H9 (cell line): ENCODE results near the gene TNPO1. TPM values are rescaled to one million over a fixed set of nuclear protein-coding genes. Genes with fewer than 3 reads are reported as not detected.

Source experiments
- DNase-seq: peaks from one replicate; pipeline ENCODE4 v3.0.0-alpha.2; 2017
- H2AFZ ChIP-seq: one replicate; pipeline ENCODE4 v1.6.1; 2013; ENCODE audit warnings: mild to moderate bottlenecking, low read length, control low read depth, moderate library complexity
- H2AK5ac ChIP-seq: 2 replicates; pipeline ENCODE4 v1.6.1; 2013; ENCODE audit warnings: low read length, control low read depth, mixed read lengths; ENCODE audit not compliant: insufficient read length
- H2BK120ac ChIP-seq: one replicate; pipeline ENCODE4 v1.6.1; 2013; ENCODE audit warnings: low read depth, mild to moderate bottlenecking, low read length, control low read depth, inconsistent platforms; ENCODE audit not compliant: poor library complexity, severe bottlenecking
- H2BK12ac ChIP-seq: 2 replicates; pipeline ENCODE4 v1.6.1; 2013; ENCODE audit warnings: low read length, control low read depth, mixed read lengths, low read depth; ENCODE audit not compliant: insufficient read length
- H2BK15ac ChIP-seq: 2 replicates; pipeline ENCODE4 v1.6.1; 2013; ENCODE audit warnings: low read depth, low read length, control low read depth
- H2BK20ac ChIP-seq: one replicate; pipeline ENCODE4 v1.6.1; 2013; ENCODE audit warnings: low read depth, mild to moderate bottlenecking, low read length, control low read depth, inconsistent platforms; ENCODE audit not compliant: poor library complexity, severe bottlenecking
- H2BK5ac ChIP-seq: 2 replicates; pipeline ENCODE4 v1.6.1; 2013; ENCODE audit warnings: low read length, control low read depth, mixed read lengths; ENCODE audit not compliant: insufficient read length
- H3K14ac ChIP-seq: 2 replicates; pipeline ENCODE4 v1.6.1; 2013; ENCODE audit warnings: low read length, control low read depth; ENCODE audit not compliant: insufficient read depth
- H3K18ac ChIP-seq: 2 replicates; pipeline ENCODE4 v1.6.1; 2013; ENCODE audit warnings: low read depth, mild to moderate bottlenecking, mixed read lengths, low read length, control low read depth; ENCODE audit not compliant: insufficient read length
- H3K23ac ChIP-seq: 2 replicates; pipeline ENCODE4 v1.6.1; 2013; ENCODE audit warnings: low read length, control low read depth, mixed read lengths, low read depth; ENCODE audit not compliant: insufficient read length
- H3K23me2 ChIP-seq: 2 replicates; pipeline ENCODE4 v1.6.1; 2013; ENCODE audit warnings: low read depth, mild to moderate bottlenecking, mixed read lengths, low read length, control low read depth; ENCODE audit not compliant: insufficient read length, poor library complexity, severe bottlenecking
- H3K27ac ChIP-seq: 2 replicates; pipeline ENCODE4 v1.5.1; 2013; ENCODE audit warnings: low read length, control low read depth, mixed read lengths, low read depth; ENCODE audit not compliant: insufficient read length
- H3K27me3 ChIP-seq: 2 replicates; pipeline ENCODE4 v1.6.1; 2013; ENCODE audit warnings: low read length, control low read depth, inconsistent platforms; ENCODE audit not compliant: insufficient read depth
- H3K4ac ChIP-seq: 2 replicates; pipeline ENCODE4 v1.6.1; 2013; ENCODE audit warnings: low read depth, mild to moderate bottlenecking, control low read depth, inconsistent platforms, low read length, moderate library complexity
- H3K4me1 ChIP-seq: 2 replicates; pipeline ENCODE4 v1.6.1; 2013; ENCODE audit warnings: low read length, control low read depth, inconsistent platforms; ENCODE audit not compliant: insufficient read depth
- H3K4me2 ChIP-seq: 2 replicates; pipeline ENCODE4 v1.6.1; 2013; ENCODE audit warnings: low read length, control low read depth, mixed read lengths; ENCODE audit not compliant: insufficient read length, insufficient read depth
- H3K56ac ChIP-seq: 2 replicates; pipeline ENCODE4 v1.6.1; 2013; ENCODE audit warnings: low read depth, mild to moderate bottlenecking, mixed read lengths, low read length, control low read depth; ENCODE audit not compliant: insufficient read length
- H3K79me1 ChIP-seq: 2 replicates; pipeline ENCODE4 v1.6.1; 2013; ENCODE audit warnings: low read depth, mild to moderate bottlenecking, moderate library complexity, low read length, control low read depth, inconsistent platforms; ENCODE audit not compliant: insufficient read depth, poor library complexity, severe bottlenecking
- H3K79me2 ChIP-seq: 2 replicates; pipeline ENCODE4 v1.6.1; 2013; ENCODE audit warnings: low read length, control low read depth, inconsistent platforms; ENCODE audit not compliant: insufficient read depth
- H3K9ac ChIP-seq: 2 replicates; pipeline ENCODE4 v1.6.1; 2013; ENCODE audit warnings: low read length, control low read depth, mixed read lengths; ENCODE audit not compliant: insufficient read length; ENCODE audit errors: extremely low read depth
- H3K9me3 ChIP-seq: one replicate; pipeline ENCODE4 v1.6.1; 2013; ENCODE audit warnings: low read depth, low read length, inconsistent platforms; ENCODE audit not compliant: control insufficient read depth
- H3T11ph ChIP-seq: one replicate; pipeline ENCODE4 v1.6.1; 2013; ENCODE audit warnings: mild to moderate bottlenecking, low read length, control low read depth, inconsistent platforms
- H4K20me1 ChIP-seq: one replicate; pipeline ENCODE4 v1.6.1; 2013; ENCODE audit not compliant: control insufficient read depth, insufficient read length, insufficient read depth
- H4K5ac ChIP-seq: 2 replicates; pipeline ENCODE4 v1.6.1; 2013; ENCODE audit warnings: low read depth, mild to moderate bottlenecking, mixed read lengths, low read length, control low read depth; ENCODE audit not compliant: insufficient read length
- H4K8ac ChIP-seq: replicated peaks from 2 replicates; pipeline ENCODE4 v1.6.1; 2013; ENCODE audit warnings: low read length, control low read depth, mixed read lengths, low read depth; ENCODE audit not compliant: insufficient read length
- H4K91ac ChIP-seq: 2 replicates; pipeline ENCODE4 v1.6.1; 2013; ENCODE audit warnings: low read depth, mild to moderate bottlenecking, moderate library complexity, mixed read lengths, low read length, control low read depth; ENCODE audit not compliant: insufficient read length
- H3K27ac Mint-ChIP-seq, 3 experiments: 2 replicates in 2 of 3; 3 replicates in 1 of 3; pipeline ENCODE4 v1.8.0; 2020 to 2021; ENCODE audit warnings: mixed read lengths in 3 of 3, mild to moderate bottlenecking in 1 of 3, moderate library complexity in 1 of 3
- H3K27me3 Mint-ChIP-seq: 2 replicates; pipeline ENCODE4 v1.8.0; 2021; ENCODE audit warnings: low read depth, mild to moderate bottlenecking, moderate library complexity, mixed read lengths
- H3K36me3 Mint-ChIP-seq, 3 experiments: 2 replicates in 2 of 3; 3 replicates in 1 of 3; pipeline ENCODE4 v1.8.0; 2020 to 2021; ENCODE audit warnings: low read depth in 3 of 3, mixed read lengths in 3 of 3; ENCODE audit not compliant: insufficient read depth in 1 of 3
- H3K4me1 Mint-ChIP-seq, 2 experiments: 2 replicates each; pipeline ENCODE4 v1.8.0; 2020; ENCODE audit warnings: mixed read lengths in 2 of 2
- H3K4me3 Mint-ChIP-seq, 2 experiments: 2 replicates in 1 of 2; 3 replicates in 1 of 2; pipeline ENCODE4 v1.8.0; 2020 to 2021; ENCODE audit warnings: mild to moderate bottlenecking in 2 of 2, mixed read lengths in 2 of 2, moderate library complexity in 1 of 2
- H3K9me3 Mint-ChIP-seq, 2 experiments: 2 replicates in 1 of 2; 3 replicates in 1 of 2; pipeline ENCODE4 v1.8.0; 2020; ENCODE audit warnings: mild to moderate bottlenecking in 2 of 2, mixed read lengths in 2 of 2, moderate library complexity in 1 of 2
- WGBS: extraction: QIAGEN DNeasy Blood & Tissue Kit; methylation state at CpG from one replicate; pipeline ENCODE4 v1.1.7; 2013; ENCODE audit warnings: missing lambda C conversion rate, low lambda C conversion rate, mixed read lengths; ENCODE audit not compliant: insufficient read length; ENCODE audit errors: extremely low coverage; 5-methylcytosine and 5-hydroxymethylcytosine counted together
- total RNA-seq: library from RNA; stranded (reverse); gene quantifications from 2 replicates; pipeline ENCODE4 v1.2.1, GENCODE V29; 2021
- TF ChIP-seq, protein P1 (sequence below): fragments of 200-600 bp; sonication (generic); conservative IDR thresholded peaks from 3 replicates; pipeline ENCODE4 v1.8.0; 2021; ENCODE audit warnings: antibody characterized with exemption, mild to moderate bottlenecking

Gene TNPO1
- total RNA-seq, 1 experiment from 2014 or later = 164 TPM

DNA sequence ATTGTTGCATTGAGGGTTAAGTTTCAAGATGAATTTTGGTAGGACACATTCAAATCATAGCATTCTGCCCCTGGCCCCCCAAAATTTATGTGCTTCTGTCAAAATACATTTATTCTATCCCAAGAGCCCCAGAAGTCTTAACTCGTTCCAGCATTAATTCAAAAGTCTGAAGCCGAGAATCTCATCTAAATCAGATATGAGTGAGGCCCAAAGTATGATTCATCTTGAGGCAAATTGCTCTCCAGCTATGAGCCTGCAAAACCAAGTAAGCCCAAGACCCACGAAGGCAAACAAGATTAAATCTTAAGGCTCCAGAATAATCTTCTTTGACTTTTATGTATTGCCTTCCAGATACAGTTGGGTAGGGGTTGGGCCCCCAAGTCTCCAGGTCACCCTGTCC, 19.2 kb downstream of the TNPO1 start:
- no peak overlapping the region for H3K27ac Mint-ChIP-seq
- Histone ChIP-seq H3T11ph (no peak overlapping the region), H3K27me3 (no peaks in the 10 kb centered on the region), H3K56ac (no peak overlapping the region), H3K79me1 (no peaks in the 10 kb centered on the region), H3K79me2 (peaks cover 2% of the 10 kb centered on the region; the same call in 1 of the 2 replicates), H3K9me3 (no peaks in the 10 kb centered on the region), H3K23me2 (no peaks in the 10 kb centered on the region), H2AFZ (no peak overlapping the region), H4K5ac (no peak overlapping the region), H3K27ac (no peak overlapping the region), H2AK5ac (no peak overlapping the region), H3K9ac (no peak overlapping the region), H4K91ac (no peak overlapping the region), H2BK5ac (no peak overlapping the region), H4K8ac (no peak overlapping the region), H3K14ac (no peak overlapping the region), H2BK120ac (no peak overlapping the region), H3K4me1 (no peaks in the 10 kb centered on the region), H3K18ac (no peak overlapping the region), H3K23ac (no peak overlapping the region), H2BK15ac (no peak overlapping the region), H4K20me1 (no peaks in the 10 kb centered on the region), H2BK20ac (no peak overlapping the region), H3K4ac (no peak overlapping the region), H3K4me2 (no peak overlapping the region), H2BK12ac (no peak overlapping the region)
- TF ChIP-seq, protein P1, sequence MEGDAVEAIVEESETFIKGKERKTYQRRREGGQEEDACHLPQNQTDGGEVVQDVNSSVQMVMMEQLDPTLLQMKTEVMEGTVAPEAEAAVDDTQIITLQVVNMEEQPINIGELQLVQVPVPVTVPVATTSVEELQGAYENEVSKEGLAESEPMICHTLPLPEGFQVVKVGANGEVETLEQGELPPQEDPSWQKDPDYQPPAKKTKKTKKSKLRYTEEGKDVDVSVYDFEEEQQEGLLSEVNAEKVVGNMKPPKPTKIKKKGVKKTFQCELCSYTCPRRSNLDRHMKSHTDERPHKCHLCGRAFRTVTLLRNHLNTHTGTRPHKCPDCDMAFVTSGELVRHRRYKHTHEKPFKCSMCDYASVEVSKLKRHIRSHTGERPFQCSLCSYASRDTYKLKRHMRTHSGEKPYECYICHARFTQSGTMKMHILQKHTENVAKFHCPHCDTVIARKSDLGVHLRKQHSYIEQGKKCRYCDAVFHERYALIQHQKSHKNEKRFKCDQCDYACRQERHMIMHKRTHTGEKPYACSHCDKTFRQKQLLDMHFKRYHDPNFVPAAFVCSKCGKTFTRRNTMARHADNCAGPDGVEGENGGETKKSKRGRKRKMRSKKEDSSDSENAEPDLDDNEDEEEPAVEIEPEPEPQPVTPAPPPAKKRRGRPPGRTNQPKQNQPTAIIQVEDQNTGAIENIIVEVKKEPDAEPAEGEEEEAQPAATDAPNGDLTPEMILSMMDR = no peak
- no peaks in the 10 kb centered on the region for H3K4me1 Mint-ChIP-seq
- H3K27me3 Mint-ChIP-seq = no peaks in the 10 kb centered on the region
- H3K36me3 Mint-ChIP-seq = no peaks in the 10 kb centered on the region
- DNase-seq = no peak
- no peaks in the 10 kb centered on the region for H3K9me3 Mint-ChIP-seq
- no CpG with 5 or more reads among the region's 3 CpGs for WGBS
- no peak overlapping the region for H3K4me3 Mint-ChIP-seq
